Umbilical cord (tissue), 2 donors: ENCODE results near the gene APOBEC3C. TPM values are rescaled to one million over a fixed set of nuclear protein-coding genes. Genes with fewer than 3 reads are reported as not detected.
"Not testable (repeated sequence)": the region's sequence is repeated elsewhere in the genome, so short reads cannot be mapped to it uniquely, and the experiment has no call there.

ENCODE experiments used
- DNase-seq: peaks from one replicate; pipeline ENCODE4 v3.0.0-alpha.2; 2015; ENCODE audit warnings: low spot score
- total RNA-seq: library from RNA; depleted of rRNA; stranded (reverse); fragments of >200 nt; gene quantifications from one replicate; pipeline ENCODE4 v1.2.3, GENCODE V29; 2014; ENCODE audit warnings: low replicate concordance; ENCODE audit not compliant: insufficient read depth

Gene APOBEC3C
- total RNA-seq, 1 donor from 2014 or later, result 4.6 TPM

DNA sequence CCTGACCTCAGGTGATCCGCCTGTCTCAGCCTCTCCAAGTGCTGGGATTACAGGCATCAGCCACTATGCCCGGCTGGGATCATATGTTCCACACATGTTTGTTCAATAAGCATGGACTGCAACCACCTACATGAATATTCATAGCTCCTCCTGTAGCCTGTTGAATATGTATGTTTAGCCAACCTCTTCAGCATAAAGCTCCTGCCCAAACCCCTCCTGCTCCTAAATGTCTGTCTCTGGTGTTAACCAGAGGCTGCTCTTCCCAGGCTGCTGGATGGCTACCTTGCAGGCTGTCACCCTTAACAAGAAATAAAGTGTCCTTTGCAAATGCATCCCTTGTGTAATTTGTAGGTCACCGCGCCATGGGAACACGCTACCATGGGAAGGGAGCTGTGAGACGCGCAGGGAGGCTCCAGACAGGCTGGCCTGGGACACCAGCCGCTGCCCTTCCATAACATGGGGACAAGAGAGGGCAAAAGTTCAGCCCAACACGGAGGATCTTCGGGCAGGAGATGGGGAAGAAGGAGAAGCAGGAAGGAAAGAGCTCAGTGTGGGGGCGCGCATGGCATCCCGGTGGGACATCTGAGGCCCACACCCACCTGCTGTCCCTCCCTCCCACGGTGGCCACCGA lies 6.1 kb downstream of the APOBEC3C start:
- peak; percentile 61 for DNase-seq

DNA sequence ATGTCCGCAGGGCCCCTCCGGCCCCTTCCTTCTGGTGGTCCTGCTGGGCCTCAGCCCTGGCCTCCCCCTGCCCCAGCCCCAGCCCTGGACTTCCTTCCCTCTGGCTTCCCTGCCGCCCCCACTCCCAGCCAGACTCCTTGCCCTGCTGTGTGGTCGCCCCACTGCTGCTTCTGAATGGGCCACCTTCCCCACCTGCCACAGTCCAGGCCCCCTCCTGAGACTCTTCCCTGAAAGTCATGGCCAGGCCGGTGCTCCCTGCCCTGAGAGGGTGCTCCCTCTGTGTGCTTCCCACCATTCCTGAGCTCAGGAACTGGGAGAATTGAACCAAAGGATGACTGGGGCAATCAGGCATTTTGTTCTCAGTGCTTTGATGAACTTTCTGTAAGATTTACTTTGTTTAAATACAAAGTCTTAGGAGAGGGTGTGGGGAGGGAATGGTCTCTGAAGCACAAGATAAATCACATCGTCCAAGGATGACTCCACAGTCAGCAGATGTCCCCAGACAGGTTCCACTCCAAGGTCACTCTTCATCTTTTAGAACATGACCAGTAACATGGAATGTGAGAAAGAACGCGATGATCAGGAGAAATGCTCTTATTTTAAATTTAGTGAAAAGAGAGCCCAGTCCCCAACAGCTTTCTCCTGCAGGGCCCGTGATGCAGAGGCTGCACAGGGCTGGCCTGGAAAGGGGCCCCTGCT lies 7.6 kb downstream of the APOBEC3C start:
- DNase-seq, result no peak

DNA sequence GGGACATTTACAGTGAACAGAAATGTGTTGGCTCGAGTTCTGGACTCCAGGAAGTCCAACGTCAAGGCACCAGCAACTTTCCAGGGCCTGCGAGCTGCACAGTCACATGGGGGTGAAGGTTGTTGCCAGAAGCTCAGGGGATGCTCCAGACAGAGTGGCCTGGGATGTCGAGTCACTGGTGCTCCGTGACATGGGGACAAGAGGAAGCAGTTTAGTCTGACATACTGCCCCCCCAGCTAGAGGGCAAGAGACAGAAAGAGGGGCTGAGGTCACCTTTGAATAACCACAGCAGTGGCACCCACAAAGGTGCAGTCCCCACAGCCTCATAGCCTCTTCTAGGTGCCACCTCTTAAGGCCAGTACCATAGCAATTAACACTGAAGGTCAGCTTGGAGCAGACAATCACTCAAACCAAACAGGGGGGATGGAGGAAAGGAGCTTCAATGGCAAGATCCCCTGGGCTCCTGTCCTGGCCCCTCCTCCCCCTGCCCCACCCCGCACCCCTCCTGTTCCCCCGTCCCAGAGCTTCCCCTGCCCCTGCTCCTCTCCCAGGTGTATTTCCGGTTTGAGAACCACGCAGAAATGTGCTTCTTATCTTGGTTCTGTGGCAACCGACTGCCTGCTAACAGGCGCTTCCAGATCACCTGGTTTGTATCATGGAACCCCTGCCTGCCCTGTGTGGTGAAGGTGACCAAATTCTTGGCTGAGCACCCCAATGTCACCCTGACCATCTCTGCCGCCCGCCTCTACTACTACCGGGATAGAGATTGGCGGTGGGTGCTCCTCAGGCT lies 10.7 kb downstream of the APOBEC3C start:
- DNase-seq, result no peak

DNA sequence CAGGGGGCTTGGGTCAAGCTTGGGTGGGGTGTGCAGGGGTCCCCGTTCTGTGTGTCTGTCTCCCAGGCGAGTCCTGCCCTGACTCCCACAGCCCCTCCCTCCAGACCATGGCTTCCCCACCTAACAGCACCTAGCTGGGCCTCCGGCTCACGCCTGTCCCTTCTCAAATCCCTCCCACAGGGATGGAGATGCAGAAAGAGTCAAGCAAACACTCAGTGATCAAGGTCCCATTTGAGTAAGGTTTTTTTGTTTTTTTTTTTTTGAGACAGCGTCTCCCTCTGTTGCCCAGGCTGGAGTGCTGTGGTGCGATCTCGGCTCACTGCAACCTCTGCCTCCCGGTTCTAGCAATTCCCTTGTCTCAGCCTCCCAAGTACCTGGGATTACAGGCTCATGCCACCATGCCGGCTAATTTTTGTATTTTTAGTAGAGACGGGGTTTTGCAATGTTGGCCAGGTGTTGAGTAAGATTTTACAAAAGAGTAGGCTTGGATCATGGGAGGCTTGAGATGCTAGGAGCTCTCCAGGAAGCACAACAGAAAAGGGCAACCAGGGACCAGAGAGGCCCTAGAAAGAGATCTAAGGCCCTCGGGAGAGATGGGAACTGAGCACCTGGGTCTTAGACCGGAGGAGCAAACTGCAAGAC lies 12.6 kb downstream of the APOBEC3C start:
- DNase-seq, result no peak

DNA sequence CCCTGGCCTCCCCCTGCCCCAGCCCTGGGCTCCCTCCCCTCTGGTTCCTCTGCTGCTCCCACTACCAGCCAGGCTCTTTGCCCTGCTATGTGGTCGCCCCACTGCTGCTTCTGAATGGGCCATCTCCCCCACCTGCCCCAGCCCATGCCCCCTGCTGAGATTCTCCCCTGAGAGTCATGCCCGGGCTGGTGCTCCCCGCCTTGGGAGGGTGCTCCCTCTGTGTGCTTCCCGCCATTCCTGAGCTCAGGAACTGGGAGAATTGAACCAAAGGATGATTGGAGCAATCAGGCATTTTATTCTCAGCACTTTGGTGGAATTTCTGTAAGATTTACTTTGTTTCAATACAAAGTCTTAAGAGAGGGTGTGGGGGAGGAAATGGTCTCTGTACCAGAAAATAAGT lies 13.7 kb downstream of the APOBEC3C start:
- DNase-seq, result no peak

DNA sequence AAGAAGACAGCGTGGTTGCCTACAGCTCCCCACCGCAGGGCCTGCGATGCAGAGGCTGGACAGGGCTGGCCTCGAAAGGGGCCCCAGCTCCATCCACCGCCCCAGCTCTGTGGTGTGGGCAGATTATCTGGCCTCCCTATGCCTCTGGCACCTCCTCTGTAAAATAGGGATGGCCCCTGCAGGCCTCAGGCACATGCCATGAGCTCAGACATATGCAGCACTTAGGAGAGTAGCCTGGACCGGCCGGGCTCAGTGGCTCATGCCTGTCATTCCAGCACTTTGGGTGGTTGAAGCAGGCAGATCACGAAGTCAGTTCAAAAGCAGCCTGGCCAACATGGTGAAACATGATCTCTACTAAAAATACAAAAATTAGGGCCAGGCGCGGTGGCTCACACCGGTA lies 14.2 kb downstream of the APOBEC3C start:
- no peak for DNase-seq

DNA sequence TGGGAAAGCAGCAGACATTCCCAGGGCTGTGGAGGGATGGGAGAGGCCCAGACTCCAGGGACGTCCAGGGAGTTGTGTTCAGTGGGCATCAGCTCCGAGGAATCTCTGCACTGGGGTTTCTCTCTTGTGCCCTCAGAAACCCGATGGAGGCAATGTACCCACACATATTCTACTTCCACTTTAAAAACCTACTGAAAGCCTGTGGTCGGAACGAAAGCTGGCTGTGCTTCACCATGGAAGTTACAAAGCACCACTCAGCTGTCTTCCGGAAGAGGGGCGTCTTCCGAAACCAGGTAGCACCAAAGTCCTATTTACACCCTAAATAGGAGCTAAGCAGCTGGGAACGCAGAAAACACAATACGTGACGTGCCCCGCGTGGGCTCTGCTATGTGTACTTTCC lies 15.2 kb downstream of the APOBEC3C start:
- no peak for DNase-seq

DNA sequence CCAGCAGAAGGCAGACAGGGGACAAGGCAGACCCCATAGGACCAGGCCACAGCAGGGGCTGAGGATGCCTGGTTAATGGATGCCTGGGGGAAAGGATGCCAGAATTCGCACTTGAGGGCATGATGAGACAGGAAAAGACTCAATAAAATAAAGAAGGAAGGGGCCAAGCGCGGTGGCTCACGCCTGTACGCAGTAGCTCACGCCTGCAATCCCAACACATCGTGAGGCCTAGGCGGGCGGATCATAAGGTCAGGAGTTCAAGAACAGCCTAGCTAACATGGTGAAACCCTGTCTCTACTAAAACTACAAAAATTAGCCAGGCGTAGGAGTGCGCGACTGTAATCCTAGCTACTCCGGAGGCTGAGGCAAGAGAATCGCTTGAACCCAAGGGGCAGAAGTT lies 16.6 kb downstream of the APOBEC3C start:
- DNase-seq, result no peak

DNA sequence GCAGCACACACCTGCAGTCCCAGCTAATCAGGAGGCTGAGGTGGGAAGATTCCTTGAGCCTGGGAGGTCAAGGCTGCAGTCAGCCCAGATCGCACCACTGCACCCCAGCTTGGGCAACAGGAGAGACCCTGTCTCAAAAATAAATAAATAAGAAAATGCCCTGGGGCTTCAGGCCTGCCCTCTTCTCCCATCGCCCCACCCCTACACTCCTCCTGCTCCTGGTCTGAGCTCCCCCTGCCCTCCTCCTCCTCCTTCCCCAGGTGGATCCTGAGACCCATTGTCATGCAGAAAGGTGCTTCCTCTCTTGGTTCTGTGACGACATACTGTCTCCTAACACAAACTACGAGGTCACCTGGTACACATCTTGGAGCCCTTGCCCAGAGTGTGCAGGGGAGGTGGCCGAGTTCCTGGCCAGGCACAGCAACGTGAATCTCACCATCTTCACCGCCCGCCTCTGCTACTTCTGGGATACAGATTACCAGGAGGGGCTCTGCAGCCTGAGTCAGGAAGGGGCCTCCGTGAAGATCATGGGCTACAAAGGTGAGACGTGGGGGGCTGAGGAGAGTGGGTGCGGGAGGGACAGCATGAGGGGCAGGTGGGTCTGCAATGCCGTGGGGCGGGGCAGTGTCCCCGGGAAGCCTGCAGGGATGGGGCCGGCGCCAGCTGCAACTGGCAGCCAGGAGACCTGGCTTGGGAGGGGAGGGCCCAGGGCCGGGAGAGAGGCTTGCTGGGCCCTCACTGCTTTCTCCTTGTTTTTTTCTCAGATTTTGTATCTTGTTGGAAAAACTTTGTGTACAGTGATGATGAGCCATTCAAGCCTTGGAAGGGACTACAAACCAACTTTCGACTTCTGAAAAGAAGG lies 17.6 kb downstream of the APOBEC3C start:
- not testable (repeated sequence) for DNase-seq

DNA sequence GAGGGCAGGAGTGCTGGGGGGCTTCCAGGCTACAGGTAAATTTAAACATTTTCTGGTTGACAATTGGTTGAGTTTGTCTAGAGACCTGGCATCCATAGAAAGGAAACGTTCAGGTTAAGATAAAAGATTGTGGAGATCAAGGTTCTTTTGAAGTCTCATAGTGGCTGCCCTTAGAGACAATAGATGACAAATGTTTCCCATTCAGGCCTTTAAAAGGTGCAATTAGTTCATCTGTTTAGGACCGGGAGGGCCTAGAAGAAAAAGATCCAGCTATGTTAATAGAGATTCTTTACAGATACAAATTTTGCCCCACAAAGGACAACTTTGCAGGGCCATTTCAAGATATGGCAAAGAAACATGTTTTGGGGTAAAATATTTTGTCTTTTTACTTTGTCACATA lies 23.0 kb downstream of the APOBEC3C start:
- not testable (repeated sequence) for DNase-seq

DNA sequence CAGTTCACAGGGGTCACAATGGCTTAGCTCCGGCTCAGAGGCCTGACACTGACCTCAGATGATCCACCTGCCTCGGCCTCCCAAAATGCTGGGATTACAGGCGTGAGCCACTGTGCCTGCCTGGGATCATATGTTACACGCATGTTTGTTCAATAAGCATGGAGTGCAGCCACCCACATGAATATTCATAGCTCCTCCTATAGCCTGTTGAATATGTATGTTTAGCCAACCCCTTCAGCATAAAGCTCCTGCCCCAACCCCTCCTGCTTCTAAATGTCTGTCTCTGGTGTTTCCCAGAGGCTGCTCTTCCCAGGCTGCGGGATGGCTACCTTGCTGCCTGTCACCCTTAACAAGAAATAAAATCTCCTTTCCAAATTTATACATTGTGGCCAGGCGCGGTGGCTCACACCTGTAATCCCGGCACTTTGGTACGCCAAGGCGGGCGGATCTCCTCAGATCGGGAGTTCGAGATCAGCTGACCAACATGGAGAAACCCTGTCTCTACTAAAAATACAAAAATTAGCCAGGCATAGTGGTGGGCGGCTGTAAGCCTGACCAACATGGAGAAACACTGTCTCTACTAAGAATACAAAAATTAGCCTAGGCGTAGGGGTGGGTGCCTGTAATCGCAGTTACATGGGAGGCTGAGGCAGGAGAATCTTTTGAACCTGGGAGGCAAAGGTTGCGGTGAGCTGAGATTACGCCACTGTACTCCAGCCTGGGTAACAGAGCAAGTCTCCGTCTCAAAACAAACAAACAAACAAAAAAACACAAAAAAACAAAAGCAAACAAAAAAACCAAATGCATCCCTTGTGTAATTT lies 25.5 kb downstream of the APOBEC3C start:
- no peak for DNase-seq

DNA sequence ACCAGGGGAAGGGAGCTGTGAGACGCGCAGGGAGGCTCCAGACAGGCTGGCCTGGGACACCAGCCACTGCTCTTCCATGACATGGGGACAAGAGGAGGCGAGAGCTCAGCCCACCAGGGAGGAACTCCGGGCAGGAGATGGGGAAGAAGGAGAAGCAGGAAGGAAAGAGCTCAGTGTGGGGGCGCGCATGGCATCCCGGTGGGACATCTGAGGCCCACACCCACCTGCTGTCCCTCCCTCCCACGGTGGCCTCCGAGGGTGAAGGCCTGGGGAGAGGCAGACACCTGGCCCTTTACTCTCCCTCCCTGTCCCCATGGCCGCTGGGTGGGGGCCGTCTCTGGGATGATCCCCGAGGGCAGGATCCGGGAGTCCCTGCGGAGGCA lies 26.1 kb downstream of the APOBEC3C start:
- not testable (repeated sequence) for DNase-seq

DNA sequence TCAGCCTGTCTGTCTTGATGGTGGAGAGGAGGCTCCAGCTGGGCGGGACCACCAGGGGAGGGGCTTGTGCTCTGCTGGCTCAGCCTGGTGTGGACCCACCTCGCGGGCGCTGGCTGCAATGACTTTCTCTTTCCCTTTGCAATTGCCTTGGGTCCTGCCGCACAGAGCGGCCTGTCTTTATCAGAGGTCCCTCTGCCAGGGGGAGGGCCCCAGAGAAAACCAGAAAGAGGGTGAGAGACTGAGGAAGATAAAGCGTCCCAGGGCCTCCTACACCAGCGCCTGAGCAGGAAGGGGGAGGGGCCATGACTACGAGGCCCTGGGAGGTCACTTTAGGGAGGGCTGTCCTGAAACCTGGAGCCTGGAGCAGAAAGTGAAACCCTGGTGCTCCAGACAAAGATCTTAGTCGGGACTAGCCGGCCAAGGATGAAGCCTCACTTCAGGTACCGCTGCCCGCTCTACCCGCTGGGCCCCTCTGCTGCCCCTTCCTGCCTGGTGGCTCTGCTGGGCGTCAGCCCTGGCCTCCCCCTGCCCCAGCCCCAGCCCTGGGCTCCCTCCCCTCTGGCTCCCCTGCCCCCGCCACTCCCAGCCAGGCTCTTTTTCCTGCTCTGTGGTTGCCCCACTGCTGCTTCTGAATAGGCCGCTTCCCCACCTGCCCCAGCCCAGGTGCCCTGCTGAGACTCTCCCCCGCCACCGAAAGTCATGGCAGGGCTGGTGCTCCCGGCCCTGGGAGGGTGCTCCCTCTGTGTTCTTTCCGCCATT lies 26.7 kb downstream of the APOBEC3C start, which contains the start of gene APOBEC3F:
TSS of gene APOBEC3F (plus strand) at position 327 of the 759 bp plus-strand sequence. CDS start at position 424, 97 bp downstream.
- DNase-seq, result peak; percentile 55

DNA sequence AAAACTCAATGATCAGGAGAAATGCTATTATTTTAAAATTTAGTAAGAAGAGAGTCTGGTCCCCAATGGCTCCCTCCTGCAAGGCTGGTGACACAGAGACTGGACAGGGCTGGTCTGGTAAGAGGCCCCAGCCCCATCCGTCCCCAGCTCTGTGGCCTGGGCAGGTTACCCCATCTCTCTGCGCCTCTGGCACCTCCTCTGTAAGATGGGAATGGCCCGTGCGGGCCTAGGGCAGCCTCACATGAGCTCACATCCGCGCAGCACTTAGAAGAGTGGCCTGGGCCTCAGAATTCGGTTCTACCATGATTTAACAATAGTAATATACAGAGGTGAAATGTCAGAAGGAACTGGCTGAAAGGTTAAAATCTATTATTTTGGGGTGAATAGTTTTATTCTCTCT lies 27.9 kb downstream of the APOBEC3C start:
- DNase-seq, result no peak

DNA sequence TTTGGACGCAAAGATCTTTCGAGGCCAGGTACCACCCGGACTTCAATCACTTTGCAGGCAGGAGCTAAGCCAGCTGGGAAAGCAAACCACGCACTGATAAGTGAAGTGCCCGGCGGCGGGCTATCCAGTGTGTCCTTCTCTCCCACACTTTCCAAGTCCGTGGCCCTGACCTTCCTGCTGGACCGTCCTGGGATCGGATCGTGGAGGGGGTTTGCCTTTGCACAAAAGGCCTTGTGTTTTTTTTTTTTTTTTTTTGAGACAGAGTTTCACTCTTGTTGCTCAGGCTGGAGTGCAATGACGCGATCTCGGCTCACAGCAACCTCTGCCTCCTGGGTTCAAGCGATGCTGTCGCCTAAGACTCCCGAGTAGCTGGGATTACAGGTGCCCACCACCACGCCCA lies 29.0 kb downstream of the APOBEC3C start:
- not testable (repeated sequence) for DNase-seq

DNA sequence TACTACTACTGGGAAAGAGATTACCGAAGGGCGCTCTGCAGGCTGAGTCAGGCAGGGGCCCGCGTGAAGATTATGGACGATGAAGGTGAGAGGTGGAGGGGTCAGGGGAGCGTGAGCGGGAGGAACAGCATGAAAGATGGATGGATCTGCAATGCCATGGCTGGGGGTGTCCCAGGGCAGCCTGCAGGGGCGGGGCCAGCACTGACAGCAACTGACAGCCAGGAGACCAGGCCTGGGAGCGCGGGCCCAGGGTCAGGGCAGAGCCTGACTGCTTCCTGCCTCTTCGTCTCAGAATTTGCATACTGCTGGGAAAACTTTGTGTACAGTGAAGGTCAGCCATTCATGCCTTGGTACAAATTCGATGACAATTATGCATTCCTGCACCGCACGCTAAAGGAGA lies 31.1 kb downstream of the APOBEC3C start:
- not testable (repeated sequence) for DNase-seq

DNA sequence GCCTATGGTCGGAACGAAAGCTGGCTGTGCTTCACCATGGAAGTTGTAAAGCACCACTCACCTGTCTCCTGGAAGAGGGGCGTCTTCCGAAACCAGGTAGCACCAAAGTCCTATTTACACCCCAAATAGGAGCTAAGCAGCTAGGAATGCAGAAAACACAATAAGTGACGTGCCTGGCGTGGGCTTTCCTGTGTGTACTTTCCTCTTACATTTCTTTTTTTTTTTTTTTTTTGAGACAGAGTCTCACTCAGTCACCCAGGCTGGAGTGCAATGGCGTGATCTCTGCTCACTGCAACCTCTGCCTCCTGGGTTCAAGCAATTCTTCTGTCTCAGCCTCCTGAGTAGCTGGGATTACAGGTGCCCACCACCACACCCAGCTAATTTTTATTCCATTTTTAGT lies 35.4 kb downstream of the APOBEC3C start:
- not testable (repeated sequence) for DNase-seq

DNA sequence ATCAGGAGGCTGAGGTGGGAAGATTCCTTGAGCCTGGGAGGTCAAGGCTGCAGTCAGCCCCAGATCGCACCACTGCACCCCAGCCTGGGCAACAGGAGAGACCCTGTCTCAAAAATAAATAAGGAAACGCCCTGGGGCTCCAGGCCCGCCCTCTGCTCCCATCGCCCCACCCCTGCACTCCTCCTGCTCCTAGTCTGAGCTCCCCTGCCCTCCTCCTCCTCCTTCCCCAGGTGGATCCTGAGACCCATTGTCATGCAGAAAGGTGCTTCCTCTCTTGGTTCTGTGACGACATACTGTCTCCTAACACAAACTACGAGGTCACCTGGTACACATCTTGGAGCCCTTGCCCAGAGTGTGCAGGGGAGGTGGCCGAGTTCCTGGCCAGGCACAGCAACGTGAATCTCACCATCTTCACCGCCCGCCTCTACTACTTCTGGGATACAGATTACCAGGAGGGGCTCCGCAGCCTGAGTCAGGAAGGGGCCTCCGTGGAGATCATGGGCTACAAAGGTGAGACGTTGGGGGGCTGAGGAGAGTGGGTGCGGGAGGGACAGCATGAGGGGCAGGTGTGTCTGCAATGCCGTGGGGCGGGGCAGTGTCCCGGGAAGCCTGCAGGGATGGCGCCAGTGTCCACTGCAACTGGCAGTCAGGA lies 37.9 kb downstream of the APOBEC3C start:
- DNase-seq, result not testable (repeated sequence)

DNA sequence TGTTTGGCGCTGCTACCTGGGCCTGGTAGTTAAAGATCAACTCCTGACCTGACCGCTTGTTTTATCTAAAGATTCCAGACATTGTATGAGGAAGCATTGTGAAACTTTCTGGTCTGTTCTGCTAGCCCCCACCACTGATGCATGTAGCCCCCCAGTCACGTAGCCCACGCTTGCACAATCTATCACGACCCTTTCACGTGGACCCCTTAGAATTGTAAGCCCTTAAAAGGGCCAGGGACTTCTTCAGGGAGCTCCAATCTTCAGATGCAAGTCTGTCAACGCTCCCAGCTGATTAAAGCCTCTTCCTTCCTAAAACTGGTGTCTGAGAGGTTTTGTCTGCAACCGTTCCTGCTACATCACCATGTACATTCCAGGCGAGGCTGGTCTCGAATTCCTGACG lies 41.6 kb downstream of the APOBEC3C start:
- no peak for DNase-seq
